Activated CD8-positive, alpha-beta memory T cell treated with anti-CD3 and anti-CD28 coated beads, Interleukin-2, amount 50 U/mL, for 24 hours (primary cell): ENCODE data around the gene DAPP1.
"Not testable (repeated sequence)": the region's sequence is repeated elsewhere in the genome, so short reads cannot be mapped to it uniquely, and the experiment has no call there.

ENCODE experiments used
- DNase-seq: peaks from one replicate; pipeline ENCODE4 v3.0.0-alpha.2; 2020; ENCODE audit errors: extremely low read depth

The DAPP1 gene

GRCh38 chr4:99824070-99824599 lies 7.5 kb downstream of the DAPP1 start:
- DNase-seq: no peak

GRCh38 chr4:99825272-99825671 lies 8.6 kb downstream of the DAPP1 start:
- no peak for DNase-seq

- no peak for DNase-seq
Observed at GRCh38 chr4:99826016-99826415, 9.4 kb downstream of the DAPP1 start.

GRCh38 chr4:99827454-99827853 lies 10.8 kb downstream of the DAPP1 start:
- DNase-seq: no peak

GRCh38 chr4:99827857-99828256 lies 11.2 kb downstream of the DAPP1 start:
- no peak for DNase-seq

- DNase-seq: no peak
Observed at GRCh38 chr4:99828477-99828876, 11.8 kb downstream of the DAPP1 start.

GRCh38 chr4:99830051-99830450 lies 13.4 kb downstream of the DAPP1 start:
- DNase-seq: not testable (repeated sequence)

GRCh38 chr4:99832321-99832720 lies 15.7 kb downstream of the DAPP1 start:
- DNase-seq: no peak

- DNase-seq: no peak
Observed at GRCh38 chr4:99832758-99833157, 16.1 kb downstream of the DAPP1 start.

GRCh38 chr4:99833756-99834155 lies 17.1 kb downstream of the DAPP1 start:
- DNase-seq: no peak

- no peak for DNase-seq
Observed at GRCh38 chr4:99834569-99834968, 17.9 kb downstream of the DAPP1 start.

- DNase-seq: no peak
Observed at GRCh38 chr4:99835942-99836341, 19.3 kb downstream of the DAPP1 start.

- no peak for DNase-seq
Observed at GRCh38 chr4:99838927-99839326, 22.3 kb downstream of the DAPP1 start.

- DNase-seq: no peak
Observed at GRCh38 chr4:99841129-99841528, 24.5 kb downstream of the DAPP1 start.

GRCh38 chr4:99843413-99843812 lies 26.8 kb downstream of the DAPP1 start:
- no peak for DNase-seq

- no peak for DNase-seq
Observed at GRCh38 chr4:99844048-99844447, 27.4 kb downstream of the DAPP1 start.

GRCh38 chr4:99845179-99845578 lies 28.6 kb downstream of the DAPP1 start:
- DNase-seq: no peak

- DNase-seq: no peak
Observed at GRCh38 chr4:99845708-99846469, 29.3 kb downstream of the DAPP1 start.

GRCh38 chr4:99846891-99847290 lies 30.3 kb downstream of the DAPP1 start:
- DNase-seq: no peak

GRCh38 chr4:99847362-99847976 lies 30.8 kb downstream of the DAPP1 start:
- no peak for DNase-seq

- DNase-seq: no peak
Observed at GRCh38 chr4:99848591-99849001, 32.0 kb downstream of the DAPP1 start.

- DNase-seq: no peak
Observed at GRCh38 chr4:99852199-99852749, 35.6 kb downstream of the DAPP1 start.

GRCh38 chr4:99853190-99853589 lies 36.6 kb downstream of the DAPP1 start:
- DNase-seq: no peak
